Mucosa of descending colon (tissue), 3 donors: ENCODE results near the gene MPZL3. TPM values are rescaled to one million over a fixed set of nuclear protein-coding genes. Genes with fewer than 3 reads are reported as not detected.
A peak's percentile ranks its signal among the peaks of the same experiment; 100 is the strongest.

ENCODE experiments used
- ATAC-seq: fragments of 200-7000 bp; cut with Tn5 transposase; one replicate; pipeline ENCODE4 v1.9.1; 2020; ENCODE audit warnings: mild to moderate bottlenecking, moderate library complexity
- DNase-seq, 3 donors: peaks; one replicate each; pipeline ENCODE4 v3.0.0-alpha.2; 2020
- H3K36me3 ChIP-seq: fragments of 200-600 bp; one replicate; pipeline ENCODE4 v1.8.0; 2021; ENCODE audit warnings: low read depth, mild to moderate bottlenecking
- H3K4me1 ChIP-seq: fragments of 200-600 bp; one replicate; pipeline ENCODE4 v1.8.0; 2021; ENCODE audit warnings: low read depth, mild to moderate bottlenecking
- H3K4me3 ChIP-seq: fragments of 200-600 bp; one replicate; pipeline ENCODE4 v1.8.0; 2021; ENCODE audit warnings: mild to moderate bottlenecking
- H3K9me3 ChIP-seq: fragments of 200-600 bp; one replicate; pipeline ENCODE4 v1.8.0; 2021; ENCODE audit warnings: mild to moderate bottlenecking
- CTCF ChIP-seq: fragments of 200-600 bp; IDR thresholded peaks from one replicate; pipeline ENCODE4 v1.8.0; 2022; ENCODE audit warnings: antibody characterized with exemption, mild to moderate bottlenecking
- intact Hi-C, 2 donors: fragments of 100-400 bp; cut with DNase I in 1 of 2; cut with micrococcal nuclease in 1 of 2; formaldehyde crosslinking; loops; one replicate each; pipeline versions ENCODE4 v1.11.0 to v1.11.1; 2022; cut with DNase I, micrococcal nuclease
- total RNA-seq, 3 donors: library from RNA; stranded (reverse); fragmentation: NEBNext Ultra II Directional in 2 of 3; extraction: Animal tissue kit (Norgen Biotek cat#: 25700) in 2 of 3; gene quantifications; one replicate each; pipeline versions ENCODE4 v1.2.1 to v1.2.4, GENCODE V29; 2021 to 2023
- donor health status: DM: no; HTN: no; CAD: no; lungs with moderate emphysema.
- donor health status: DM: no; HTN: no; CAD: no.
- donor health status: DM: no; HTN: yes; CAD: no.

The MPZL3 gene
- total RNA-seq, 3 donors from 2014 or later = 4.9 to 19.6 (median 9.0) TPM

DNA sequence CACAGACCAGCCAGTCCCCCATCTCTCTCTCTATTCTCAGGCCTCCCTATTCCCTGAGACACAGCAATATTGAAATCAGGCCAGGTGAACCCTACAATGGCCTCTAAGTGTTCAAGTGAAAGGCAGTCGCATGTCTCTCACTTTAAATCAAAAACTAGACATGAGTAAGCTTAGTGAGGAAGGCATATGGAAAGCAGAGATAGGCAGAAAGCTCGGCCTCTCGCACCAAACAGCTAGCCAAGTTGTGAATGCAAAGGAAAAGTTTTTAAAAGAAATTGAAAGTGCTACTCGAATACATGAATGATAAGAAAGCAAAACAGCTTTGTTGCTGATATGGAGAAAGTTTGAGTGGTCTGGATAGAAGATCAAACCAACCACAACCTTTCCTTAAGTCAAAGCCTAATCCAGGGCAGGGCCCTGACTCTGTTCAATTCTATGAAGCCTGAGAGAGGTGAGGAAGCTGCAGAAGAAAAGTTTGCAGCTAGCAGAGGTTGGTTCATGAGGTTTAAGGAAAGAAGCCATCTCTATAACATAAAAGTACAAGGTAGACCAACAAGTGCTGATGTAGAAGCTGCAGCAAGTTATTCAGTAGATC, 31.7 kb upstream of the MPZL3 start:
- intact Hi-C loops = loop anchor here in 1 of 2 donors (10.0 kb wide), 1 partner anchor 79 kb away; no protein-coding TSS in a partner anchor
- H3K9me3 ChIP-seq = no peaks in the 10 kb centered on the region
- TF ChIP-seq CTCF = no peak
- H3K4me3 ChIP-seq = no peak overlapping the region
- H3K4me1 ChIP-seq = peaks cover 5% of the 10 kb centered on the region
- H3K36me3 ChIP-seq = no peaks in the 10 kb centered on the region
- ATAC-seq (peak; percentile 4), DNase-seq (no peak)

GRCh38 chr11:118283037-118283636, 31.0 kb upstream of the MPZL3 start:
- no peak for TF ChIP-seq CTCF
- no peak for DNase-seq
- H3K4me3 ChIP-seq = no peak overlapping the region
- no peaks in the 10 kb centered on the region for H3K9me3 ChIP-seq
- no peaks in the 10 kb centered on the region for H3K36me3 ChIP-seq
- intact Hi-C loops = loop anchor here in 1 of 2 donors (10.0 kb wide), 1 partner anchor 78 kb away; no protein-coding TSS in a partner anchor
- ATAC-seq = peak; percentile 80
- peaks cover 5% of the 10 kb centered on the region for H3K4me1 ChIP-seq

DNA sequence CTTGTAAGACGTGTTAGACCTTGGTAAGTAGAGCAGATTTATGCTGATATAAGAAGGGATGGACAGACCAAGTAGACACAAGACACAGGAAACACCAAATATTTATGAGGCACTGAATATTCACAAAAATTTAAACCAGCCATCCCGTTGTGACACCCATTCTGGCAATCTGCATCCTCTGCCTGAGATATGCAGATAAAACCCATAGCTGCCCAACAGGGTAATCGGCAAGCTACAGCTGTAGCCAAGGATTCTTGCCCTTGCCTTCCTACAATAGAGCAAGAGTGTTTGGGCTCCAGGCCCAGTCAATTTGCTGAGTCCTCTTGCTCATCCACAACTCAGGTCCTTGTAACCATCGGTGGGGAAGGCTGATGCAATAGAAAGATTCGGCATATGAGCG, 30.4 kb upstream of the MPZL3 start:
- TF ChIP-seq CTCF = no peak
- H3K4me3 ChIP-seq = no peak overlapping the region
- no peak for ATAC-seq
- no peaks in the 10 kb centered on the region for H3K9me3 ChIP-seq
- H3K36me3 ChIP-seq = no peaks in the 10 kb centered on the region
- H3K4me1 ChIP-seq = peaks cover 5% of the 10 kb centered on the region
- no peak for DNase-seq
- intact Hi-C loops = loop anchor here in 1 of 2 donors (10.0 kb wide), 1 partner anchor 78 kb away; no protein-coding TSS in a partner anchor

- Histone ChIP-seq H3K36me3 (no peaks in the 10 kb centered on the region), H3K9me3 (no peaks in the 10 kb centered on the region), H3K4me1 (peaks cover 9% of the 10 kb centered on the region), H3K4me3 (no peak overlapping the region)
- DNase-seq = no peak
- peak; percentile 40 for ATAC-seq
- no peak for TF ChIP-seq CTCF
- intact Hi-C loops = loop anchor here in 1 of 2 donors (10.0 kb wide), 1 partner anchor 76 kb away; no protein-coding TSS in a partner anchor
These were observed 29.1 kb upstream of the MPZL3 start for GRCh38 chr11:118281284-118281683.

DNA sequence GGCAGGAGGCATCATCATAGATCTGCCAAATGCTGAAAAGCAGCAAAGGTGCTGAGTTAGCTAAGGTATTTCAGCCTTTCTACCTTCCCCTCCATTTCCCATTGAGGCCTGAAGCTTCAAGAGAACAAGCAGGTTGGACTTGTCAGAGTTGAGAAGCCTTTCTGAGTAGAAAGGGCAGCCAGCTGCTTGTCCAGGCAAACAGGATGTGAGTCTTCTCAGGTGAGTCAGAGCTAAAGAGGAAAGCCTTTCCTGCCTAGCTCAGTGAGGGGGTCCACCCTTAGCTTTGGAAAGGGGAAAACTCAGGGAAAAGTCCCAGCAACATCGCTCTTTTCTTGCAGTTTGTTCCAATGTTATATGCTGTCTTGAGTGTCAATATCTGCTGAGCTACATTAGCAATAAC, 25.1 kb upstream of the MPZL3 start:
- H3K9me3 ChIP-seq = no peaks in the 10 kb centered on the region
- intact Hi-C loops = no loop called here
- no peak for TF ChIP-seq CTCF
- ATAC-seq (peak; percentile 78), DNase-seq (no peak)
- H3K4me3 ChIP-seq = no peak overlapping the region
- no peaks in the 10 kb centered on the region for H3K36me3 ChIP-seq
- H3K4me1 ChIP-seq = peaks cover 19% of the 10 kb centered on the region
